ENCODE measurements around the gene PDE4A. TPM values are rescaled to one million over a fixed set of nuclear protein-coding genes. Genes with fewer than 3 reads are reported as not detected.

PDE4A gene
- total and polyA plus RNA-seq, 2 of the 13 experiments (the other 11 are each of a cell fraction or from before 2014, with no cell fraction given), result 1.1 to 4.1 TPM

GRCh38 chr19:10403137-10404021, 17.0 kb upstream of the PDE4A start, which contains the start of gene CDC37 (continued):
- TF ChIP-seq, protein P1, sequence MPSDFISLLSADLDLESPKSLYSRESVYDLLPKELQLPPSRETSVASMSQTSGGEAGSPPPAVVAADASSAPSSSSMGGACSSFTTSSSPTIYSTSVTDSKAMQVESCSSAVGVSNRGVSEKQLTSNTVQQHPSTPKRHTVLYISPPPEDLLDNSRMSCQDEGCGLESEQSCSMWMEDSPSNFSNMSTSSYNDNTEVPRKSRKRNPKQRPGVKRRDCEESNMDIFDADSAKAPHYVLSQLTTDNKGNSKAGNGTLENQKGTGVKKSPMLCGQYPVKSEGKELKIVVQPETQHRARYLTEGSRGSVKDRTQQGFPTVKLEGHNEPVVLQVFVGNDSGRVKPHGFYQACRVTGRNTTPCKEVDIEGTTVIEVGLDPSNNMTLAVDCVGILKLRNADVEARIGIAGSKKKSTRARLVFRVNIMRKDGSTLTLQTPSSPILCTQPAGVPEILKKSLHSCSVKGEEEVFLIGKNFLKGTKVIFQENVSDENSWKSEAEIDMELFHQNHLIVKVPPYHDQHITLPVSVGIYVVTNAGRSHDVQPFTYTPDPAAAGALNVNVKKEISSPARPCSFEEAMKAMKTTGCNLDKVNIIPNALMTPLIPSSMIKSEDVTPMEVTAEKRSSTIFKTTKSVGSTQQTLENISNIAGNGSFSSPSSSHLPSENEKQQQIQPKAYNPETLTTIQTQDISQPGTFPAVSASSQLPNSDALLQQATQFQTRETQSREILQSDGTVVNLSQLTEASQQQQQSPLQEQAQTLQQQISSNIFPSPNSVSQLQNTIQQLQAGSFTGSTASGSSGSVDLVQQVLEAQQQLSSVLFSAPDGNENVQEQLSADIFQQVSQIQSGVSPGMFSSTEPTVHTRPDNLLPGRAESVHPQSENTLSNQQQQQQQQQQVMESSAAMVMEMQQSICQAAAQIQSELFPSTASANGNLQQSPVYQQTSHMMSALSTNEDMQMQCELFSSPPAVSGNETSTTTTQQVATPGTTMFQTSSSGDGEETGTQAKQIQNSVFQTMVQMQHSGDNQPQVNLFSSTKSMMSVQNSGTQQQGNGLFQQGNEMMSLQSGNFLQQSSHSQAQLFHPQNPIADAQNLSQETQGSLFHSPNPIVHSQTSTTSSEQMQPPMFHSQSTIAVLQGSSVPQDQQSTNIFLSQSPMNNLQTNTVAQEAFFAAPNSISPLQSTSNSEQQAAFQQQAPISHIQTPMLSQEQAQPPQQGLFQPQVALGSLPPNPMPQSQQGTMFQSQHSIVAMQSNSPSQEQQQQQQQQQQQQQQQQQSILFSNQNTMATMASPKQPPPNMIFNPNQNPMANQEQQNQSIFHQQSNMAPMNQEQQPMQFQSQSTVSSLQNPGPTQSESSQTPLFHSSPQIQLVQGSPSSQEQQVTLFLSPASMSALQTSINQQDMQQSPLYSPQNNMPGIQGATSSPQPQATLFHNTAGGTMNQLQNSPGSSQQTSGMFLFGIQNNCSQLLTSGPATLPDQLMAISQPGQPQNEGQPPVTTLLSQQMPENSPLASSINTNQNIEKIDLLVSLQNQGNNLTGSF (CRISPR knock-in tag; IDR thresholded peaks at IDR 0.05), result no peak
- no peak for TF ChIP-seq ZC3H13 (CRISPR knock-in tag; IDR thresholded peaks at IDR 0.05)
- TF ChIP-seq USF2 (IDR thresholded peaks at IDR 0.05; ENCODE audit: low read depth, low read length), result no peak
- no peak for TF ChIP-seq USF2 (CRISPR knock-in tag; IDR thresholded peaks at IDR 0.05; ENCODE audit: borderline replicate concordance)
- TF ChIP-seq YEATS4 (CRISPR knock-in tag; IDR thresholded peaks at IDR 0.05; ENCODE audit: borderline replicate concordance), result peak; percentile 88
- TF ChIP-seq EZH2 (conservative IDR thresholded peaks at IDR 0.05; ENCODE audit: low read depth, low read length), result no peak
- TF ChIP-seq BHLHE40 (IDR thresholded peaks at IDR 0.05; ENCODE audit: low read length), result no peak
- TF ChIP-seq MATR3 (CRISPR knock-in tag; IDR thresholded peaks at IDR 0.05), result no peak
- no peak for TF ChIP-seq RFXANK (CRISPR knock-in tag; IDR thresholded peaks at IDR 0.05)
- no peak for TF ChIP-seq ELK4 (CRISPR knock-in tag; IDR thresholded peaks at IDR 0.05; ENCODE audit: borderline replicate concordance)
- TF ChIP-seq ATF7 (IDR thresholded peaks at IDR 0.05), result peak; percentile 91
- TF ChIP-seq ATF7 (CRISPR knock-in tag; IDR thresholded peaks at IDR 0.05), result no peak
- no peak for TF ChIP-seq LBX2 (CRISPR knock-in tag; IDR thresholded peaks at IDR 0.05; ENCODE audit: borderline replicate concordance)
- no peak for TF ChIP-seq ZNF564 (CRISPR knock-in tag; IDR thresholded peaks at IDR 0.05)
- no peak for TF ChIP-seq HNF4A (CRISPR knock-in tag; IDR thresholded peaks at IDR 0.05)
- TF ChIP-seq ZMYM4 (CRISPR knock-in tag; IDR thresholded peaks at IDR 0.05), result no peak
- no peak for TF ChIP-seq TRIM24 (CRISPR knock-in tag; IDR thresholded peaks at IDR 0.05)
- TF ChIP-seq ZNF367 (CRISPR knock-in tag; IDR thresholded peaks at IDR 0.05; ENCODE audit: borderline replicate concordance), result peak; percentile 84; the same call in 1 of the 2 replicates
- TF ChIP-seq BRF2 (CRISPR knock-in tag; IDR thresholded peaks at IDR 0.05), result no peak
